Dendritic cell treated with granulocyte-macrophage colony-stimulating factor and Interleukin-4, amounts not matched to agents 40 ng/mL and 50 ng/mL, for 4 days (primary cell): ENCODE data around the gene PIWIL1.

Experiments
- H3K27ac Mint-ChIP-seq: one replicate; pipeline ENCODE4 v1.8.0; 2022; ENCODE audit warnings: mild to moderate bottlenecking, mixed read lengths
- H3K27me3 Mint-ChIP-seq: one replicate; pipeline ENCODE4 v1.8.0; 2022; ENCODE audit warnings: mild to moderate bottlenecking, mixed read lengths
- H3K36me3 Mint-ChIP-seq: one replicate; pipeline ENCODE4 v1.8.0; 2022; ENCODE audit warnings: low read depth, mixed read lengths
- H3K4me1 Mint-ChIP-seq: one replicate; pipeline ENCODE4 v1.8.0; 2022; ENCODE audit warnings: low read depth, mixed read lengths
- H3K4me3 Mint-ChIP-seq: one replicate; pipeline ENCODE4 v1.8.0; 2022; ENCODE audit warnings: mild to moderate bottlenecking, moderate library complexity, mixed read lengths
- H3K9me3 Mint-ChIP-seq: one replicate; pipeline ENCODE4 v1.8.0; 2022; ENCODE audit warnings: mixed read lengths
- intact Hi-C: fragments of 100-400 bp; cut with micrococcal nuclease; formaldehyde crosslinking; loops from one replicate; pipeline ENCODE4 v1.15.0; 2022

PIWIL1 gene

GRCh38 chr12:130337488-130338303, at the start of gene PIWIL1:
TSS of gene PIWIL1 (plus strand) at chr12:130337887. CDS start at chr12:130342592, 4,705 bp downstream.
- no peaks in the 10 kb centered on the region for H3K36me3 Mint-ChIP-seq
- intact Hi-C loops: no loop called here
- no peaks in the 10 kb centered on the region for H3K4me1 Mint-ChIP-seq
- H3K4me3 Mint-ChIP-seq: no peak within 1 kb of the TSS
- H3K9me3 Mint-ChIP-seq: no peaks in the 10 kb centered on the region
- H3K27ac Mint-ChIP-seq: no peak within 1 kb of the TSS
- H3K27me3 Mint-ChIP-seq: peaks cover 18% of the 10 kb centered on the region

- peaks cover 13% of the 10 kb centered on the region for H3K9me3 Mint-ChIP-seq
- H3K36me3 Mint-ChIP-seq: no peaks in the 10 kb centered on the region
- no peaks in the 10 kb centered on the region for H3K27me3 Mint-ChIP-seq
- no peak overlapping the region for H3K27ac Mint-ChIP-seq
- no peak overlapping the region for H3K4me3 Mint-ChIP-seq
- no peaks in the 10 kb centered on the region for H3K4me1 Mint-ChIP-seq
- intact Hi-C loops: no loop called here
Observed at GRCh38 chr12:130288206-130288605, 49.5 kb upstream of the PIWIL1 start.

DNA sequence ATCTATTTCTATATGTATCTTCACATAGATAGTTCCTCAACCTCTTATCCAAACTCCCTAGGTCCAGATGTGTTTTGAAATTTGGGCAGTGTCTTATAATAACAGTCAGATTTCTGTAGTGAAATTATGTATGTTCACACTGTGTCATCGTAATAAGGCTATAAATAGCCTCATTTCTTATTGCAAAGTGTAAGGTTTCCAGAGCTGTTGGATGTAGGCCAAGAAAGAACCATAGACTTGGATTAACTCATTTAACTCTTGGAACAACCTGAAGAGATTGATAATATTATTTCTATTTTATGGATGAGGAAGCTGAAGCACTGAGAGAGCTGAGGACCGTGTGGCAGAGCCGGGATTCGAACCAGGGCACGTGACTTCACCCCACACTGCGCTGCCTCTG, 49.0 kb upstream of the PIWIL1 start:
- H3K27ac Mint-ChIP-seq: no peak overlapping the region
- no peak overlapping the region for H3K4me3 Mint-ChIP-seq
- no peaks in the 10 kb centered on the region for H3K4me1 Mint-ChIP-seq
- no peaks in the 10 kb centered on the region for H3K27me3 Mint-ChIP-seq
- no peaks in the 10 kb centered on the region for H3K36me3 Mint-ChIP-seq
- intact Hi-C loops: no loop called here
- peaks cover 13% of the 10 kb centered on the region for H3K9me3 Mint-ChIP-seq

GRCh38 chr12:130290114-130290513, 47.6 kb upstream of the PIWIL1 start:
- intact Hi-C loops: no loop called here
- no peaks in the 10 kb centered on the region for H3K36me3 Mint-ChIP-seq
- no peaks in the 10 kb centered on the region for H3K4me1 Mint-ChIP-seq
- no peak overlapping the region for H3K27ac Mint-ChIP-seq
- no peaks in the 10 kb centered on the region for H3K27me3 Mint-ChIP-seq
- peaks cover 13% of the 10 kb centered on the region for H3K9me3 Mint-ChIP-seq
- H3K4me3 Mint-ChIP-seq: no peak overlapping the region

- H3K9me3 Mint-ChIP-seq: peaks cover 28% of the 10 kb centered on the region
- no peaks in the 10 kb centered on the region for H3K27me3 Mint-ChIP-seq
- H3K4me1 Mint-ChIP-seq: no peaks in the 10 kb centered on the region
- no peaks in the 10 kb centered on the region for H3K36me3 Mint-ChIP-seq
- H3K4me3 Mint-ChIP-seq: no peak overlapping the region
- H3K27ac Mint-ChIP-seq: no peak overlapping the region
- intact Hi-C loops: no loop called here
Observed at GRCh38 chr12:130298322-130299021, 39.2 kb upstream of the PIWIL1 start.

DNA sequence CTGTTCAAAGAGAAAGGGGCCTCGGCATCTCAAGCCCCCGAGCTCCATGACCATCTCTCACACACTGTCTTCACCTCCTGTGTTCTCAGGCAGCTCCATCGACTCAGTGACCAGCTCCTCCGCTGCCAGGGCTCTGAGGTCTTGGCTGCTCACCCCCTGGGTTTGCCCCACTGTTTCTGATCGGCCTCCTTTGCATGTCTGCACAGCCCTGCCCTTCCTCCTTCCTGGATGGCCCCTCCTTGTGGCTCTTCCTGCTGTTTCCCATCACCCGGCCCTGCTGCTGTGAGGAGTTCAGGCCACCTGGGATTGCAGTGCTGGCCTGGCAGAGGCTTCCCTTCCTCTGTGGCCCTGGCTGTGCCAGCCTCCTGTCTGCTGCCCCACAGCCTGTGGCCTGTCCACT, 38.1 kb upstream of the PIWIL1 start:
- H3K27ac Mint-ChIP-seq: no peak overlapping the region
- H3K27me3 Mint-ChIP-seq: no peaks in the 10 kb centered on the region
- no peaks in the 10 kb centered on the region for H3K36me3 Mint-ChIP-seq
- intact Hi-C loops: no loop called here
- peaks cover 28% of the 10 kb centered on the region for H3K9me3 Mint-ChIP-seq
- H3K4me1 Mint-ChIP-seq: no peaks in the 10 kb centered on the region
- no peak overlapping the region for H3K4me3 Mint-ChIP-seq

- Mint-ChIP-seq H3K4me1 (no peaks in the 10 kb centered on the region), H3K36me3 (no peaks in the 10 kb centered on the region), H3K27ac (no peak overlapping the region), H3K9me3 (peaks cover 28% of the 10 kb centered on the region), H3K27me3 (no peaks in the 10 kb centered on the region), H3K4me3 (no peak overlapping the region)
- intact Hi-C loops: no loop called here
Observed at GRCh38 chr12:130300090-130300489, 37.6 kb upstream of the PIWIL1 start.

- Mint-ChIP-seq H3K9me3 (peaks cover 28% of the 10 kb centered on the region), H3K36me3 (no peaks in the 10 kb centered on the region), H3K27me3 (no peaks in the 10 kb centered on the region), H3K27ac (no peak overlapping the region), H3K4me3 (no peak overlapping the region), H3K4me1 (no peaks in the 10 kb centered on the region)
- intact Hi-C loops: no loop called here
Observed at GRCh38 chr12:130300737-130301535, 36.8 kb upstream of the PIWIL1 start.

DNA sequence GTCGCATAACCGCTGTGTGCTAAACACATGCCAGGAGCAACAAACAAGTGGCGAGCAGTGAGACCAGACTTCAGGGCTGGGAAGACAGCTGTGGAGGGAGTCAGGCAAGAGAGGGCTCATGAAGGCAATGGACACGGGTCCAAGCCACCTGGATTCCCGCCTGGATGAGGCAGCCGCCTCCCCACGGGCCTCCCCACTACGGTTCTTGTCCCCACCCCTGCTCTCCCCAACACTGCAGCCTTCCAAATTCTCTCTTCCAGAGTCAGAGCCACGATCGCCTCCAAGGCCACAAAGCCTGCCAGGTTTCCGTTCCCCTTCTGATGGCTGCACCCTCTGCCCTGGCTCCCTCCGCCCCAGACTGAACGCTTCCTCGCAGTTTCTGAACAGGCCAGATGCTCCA, 36.1 kb upstream of the PIWIL1 start:
- H3K36me3 Mint-ChIP-seq: no peaks in the 10 kb centered on the region
- no peak overlapping the region for H3K27ac Mint-ChIP-seq
- peaks cover 28% of the 10 kb centered on the region for H3K9me3 Mint-ChIP-seq
- H3K27me3 Mint-ChIP-seq: no peaks in the 10 kb centered on the region
- H3K4me3 Mint-ChIP-seq: no peak overlapping the region
- intact Hi-C loops: no loop called here
- no peaks in the 10 kb centered on the region for H3K4me1 Mint-ChIP-seq

DNA sequence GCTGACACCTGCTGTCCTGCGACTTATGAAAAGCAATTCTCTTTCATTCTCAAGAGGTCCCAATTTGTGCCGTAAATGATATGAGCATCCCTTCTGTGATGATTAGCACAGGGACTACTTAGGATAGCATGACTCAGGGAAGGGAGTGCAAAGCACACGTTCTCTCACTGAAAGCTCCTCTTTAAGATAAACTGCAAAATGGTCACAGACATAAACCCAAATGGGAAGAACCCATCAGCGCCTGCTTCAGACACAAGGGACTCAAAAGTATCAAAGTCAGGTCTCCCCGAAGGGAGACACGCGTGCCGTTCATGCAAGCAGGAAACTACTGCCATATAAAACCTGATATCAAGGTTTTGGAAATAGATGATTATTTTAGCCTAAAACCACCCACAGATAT, 33.9 kb upstream of the PIWIL1 start:
- H3K36me3 Mint-ChIP-seq: no peaks in the 10 kb centered on the region
- peaks cover 19% of the 10 kb centered on the region for H3K9me3 Mint-ChIP-seq
- no peaks in the 10 kb centered on the region for H3K4me1 Mint-ChIP-seq
- H3K27ac Mint-ChIP-seq: no peak overlapping the region
- no peaks in the 10 kb centered on the region for H3K27me3 Mint-ChIP-seq
- intact Hi-C loops: no loop called here
- H3K4me3 Mint-ChIP-seq: no peak overlapping the region

DNA sequence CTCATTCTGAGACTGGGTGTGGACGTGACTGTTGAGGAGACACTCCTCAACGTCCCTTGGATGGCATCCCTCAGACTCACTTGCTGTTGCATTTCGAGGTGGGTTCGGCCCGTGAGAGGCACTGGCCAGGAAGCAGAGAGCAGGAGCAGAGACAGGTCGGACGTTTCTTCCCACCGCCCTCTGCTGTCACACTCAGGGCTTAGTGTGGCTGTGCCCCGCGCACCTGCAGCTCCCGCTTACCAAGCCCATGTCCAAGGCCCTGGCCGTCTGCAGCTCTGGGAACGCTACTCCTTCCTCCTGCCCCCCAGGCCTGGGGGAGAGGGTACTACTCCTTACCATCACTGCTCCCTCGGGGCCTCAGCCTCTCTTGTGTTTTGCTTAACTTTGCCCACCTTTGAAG, 29.8 kb upstream of the PIWIL1 start:
- no peaks in the 10 kb centered on the region for H3K27me3 Mint-ChIP-seq
- no peaks in the 10 kb centered on the region for H3K9me3 Mint-ChIP-seq
- H3K27ac Mint-ChIP-seq: no peak overlapping the region
- H3K4me3 Mint-ChIP-seq: no peak overlapping the region
- no peaks in the 10 kb centered on the region for H3K36me3 Mint-ChIP-seq
- no peaks in the 10 kb centered on the region for H3K4me1 Mint-ChIP-seq
- intact Hi-C loops: no loop called here

DNA sequence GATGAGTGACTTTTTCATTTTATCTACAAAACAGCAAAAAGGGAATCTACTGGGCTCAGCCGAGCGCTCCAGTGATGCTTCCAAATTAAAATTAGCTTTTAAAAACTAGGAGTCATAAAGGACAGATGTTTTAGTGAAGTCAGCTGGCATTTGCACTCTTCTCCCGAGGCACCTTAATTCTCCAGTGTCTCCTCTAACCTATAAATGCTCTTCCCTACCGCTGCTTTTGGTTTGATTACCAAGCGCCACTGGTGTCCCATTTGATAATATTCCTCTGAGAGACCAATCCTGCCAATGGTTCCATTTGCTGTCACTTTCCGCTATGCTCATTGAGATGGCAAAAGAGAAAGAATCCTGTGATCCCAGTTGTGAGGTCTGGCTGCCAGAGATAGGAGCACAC, 29.3 kb upstream of the PIWIL1 start:
- H3K36me3 Mint-ChIP-seq: no peaks in the 10 kb centered on the region

DNA sequence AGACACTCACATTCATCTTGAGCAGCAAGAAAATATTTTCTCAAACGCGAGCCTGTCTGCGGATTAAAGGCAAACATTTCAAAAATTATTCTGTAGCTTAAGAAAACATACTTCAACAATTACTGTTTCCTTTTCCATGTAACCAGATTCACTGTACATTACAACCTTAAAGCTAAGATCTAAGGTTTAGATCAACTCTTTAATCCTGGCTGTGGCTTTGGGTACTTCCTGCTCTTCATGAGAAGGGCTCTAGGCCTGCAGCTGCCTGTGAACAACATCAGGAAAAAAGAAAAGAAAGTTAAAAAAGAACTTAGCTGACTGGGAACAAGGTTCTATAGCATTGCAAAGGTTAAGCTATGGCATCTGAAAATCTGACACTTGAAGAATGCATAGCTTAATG, 21.4 kb upstream of the PIWIL1 start:
- H3K27ac Mint-ChIP-seq: no peak overlapping the region
- intact Hi-C loops: no loop called here
- H3K9me3 Mint-ChIP-seq: no peaks in the 10 kb centered on the region

More for the DNA sequence above, 29.3 kb upstream of the PIWIL1 start:
- intact Hi-C loops: no loop called here
- no peak overlapping the region for H3K27ac Mint-ChIP-seq
- no peaks in the 10 kb centered on the region for H3K9me3 Mint-ChIP-seq
- H3K4me1 Mint-ChIP-seq: no peaks in the 10 kb centered on the region
- no peaks in the 10 kb centered on the region for H3K27me3 Mint-ChIP-seq
- H3K4me3 Mint-ChIP-seq: no peak overlapping the region

GRCh38 chr12:130320536-130320935, 17.2 kb upstream of the PIWIL1 start:
- Mint-ChIP-seq H3K4me1 (no peaks in the 10 kb centered on the region), H3K27ac (no peak overlapping the region), H3K4me3 (no peak overlapping the region), H3K9me3 (no peaks in the 10 kb centered on the region), H3K36me3 (no peaks in the 10 kb centered on the region), H3K27me3 (no peaks in the 10 kb centered on the region)
- intact Hi-C loops: no loop called here

More for the DNA sequence above, 21.4 kb upstream of the PIWIL1 start:
- Mint-ChIP-seq H3K4me3 (no peak overlapping the region), H3K27me3 (no peaks in the 10 kb centered on the region), H3K4me1 (no peaks in the 10 kb centered on the region), H3K36me3 (no peaks in the 10 kb centered on the region)
